Chondrocyte (in vitro differentiated cells): ENCODE results near the gene COPZ2. TPM values are rescaled to one million over a fixed set of nuclear protein-coding genes. Genes with fewer than 3 reads are reported as not detected.
"Not testable (repeated sequence)": the region's sequence is repeated elsewhere in the genome, so short reads cannot be mapped to it uniquely, and the experiment has no call there.

ENCODE experiments used
- DNase-seq: peaks from one replicate; pipeline ENCODE4 v3.0.0; 2021; ENCODE audit warnings: mixed read lengths, low spot score
- H3K27ac Mint-ChIP-seq: one replicate; pipeline ENCODE4 v1.8.0; 2021; ENCODE audit warnings: mild to moderate bottlenecking, moderate library complexity, mixed read lengths; ENCODE audit not compliant: unreplicated experiment
- H3K27me3 Mint-ChIP-seq: 2 replicates; pipeline ENCODE4 v1.8.0; 2021; ENCODE audit warnings: low read depth, mixed read lengths
- H3K36me3 Mint-ChIP-seq: 2 replicates; pipeline ENCODE4 v1.8.0; 2021; ENCODE audit warnings: low read depth, mixed read lengths
- H3K4me1 Mint-ChIP-seq: 2 replicates; pipeline ENCODE4 v1.8.0; 2021; ENCODE audit warnings: low read depth, mild to moderate bottlenecking, mixed read lengths
- H3K4me3 Mint-ChIP-seq: one replicate; pipeline ENCODE4 v1.8.0; 2021; ENCODE audit warnings: mild to moderate bottlenecking, moderate library complexity, mixed read lengths; ENCODE audit not compliant: unreplicated experiment
- H3K9me3 Mint-ChIP-seq: 2 replicates; pipeline ENCODE4 v1.8.0; 2021; ENCODE audit warnings: low read depth, mixed read lengths
- long read RNA-seq: library from polyadenylated mRNA; stranded (forward); transcript quantifications from one replicate; pipeline ENCODE4 v2.0.0, GENCODE V29; 2021
- total RNA-seq: library from RNA; stranded (reverse); gene quantifications from 3 replicates; pipeline ENCODE4 v1.2.1, GENCODE V29; 2021
- TF ChIP-seq, protein P1 (sequence below): fragments of 200-600 bp; sonication (generic); IDR thresholded peaks from 2 replicates; pipeline ENCODE4 v1.5.0; 2021; ENCODE audit warnings: antibody characterized with exemption, mild to moderate bottlenecking, moderate library complexity

Gene COPZ2, protein sequence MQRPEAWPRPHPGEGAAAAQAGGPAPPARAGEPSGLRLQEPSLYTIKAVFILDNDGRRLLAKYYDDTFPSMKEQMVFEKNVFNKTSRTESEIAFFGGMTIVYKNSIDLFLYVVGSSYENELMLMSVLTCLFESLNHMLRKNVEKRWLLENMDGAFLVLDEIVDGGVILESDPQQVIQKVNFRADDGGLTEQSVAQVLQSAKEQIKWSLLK
- total RNA-seq, result 157 to 228 TPM (median 219 TPM) in 3 replicates
- long read RNA-seq, transcript COPZ2-210 (9 exons, 895 nt), result major isoform, 98 of 180 reads
- long read RNA-seq, partial matches to known transcripts, result 13 of 180 reads
- long read RNA-seq, other reads (novel, unspliced or antisense), result 69 of 180 reads

DNA sequence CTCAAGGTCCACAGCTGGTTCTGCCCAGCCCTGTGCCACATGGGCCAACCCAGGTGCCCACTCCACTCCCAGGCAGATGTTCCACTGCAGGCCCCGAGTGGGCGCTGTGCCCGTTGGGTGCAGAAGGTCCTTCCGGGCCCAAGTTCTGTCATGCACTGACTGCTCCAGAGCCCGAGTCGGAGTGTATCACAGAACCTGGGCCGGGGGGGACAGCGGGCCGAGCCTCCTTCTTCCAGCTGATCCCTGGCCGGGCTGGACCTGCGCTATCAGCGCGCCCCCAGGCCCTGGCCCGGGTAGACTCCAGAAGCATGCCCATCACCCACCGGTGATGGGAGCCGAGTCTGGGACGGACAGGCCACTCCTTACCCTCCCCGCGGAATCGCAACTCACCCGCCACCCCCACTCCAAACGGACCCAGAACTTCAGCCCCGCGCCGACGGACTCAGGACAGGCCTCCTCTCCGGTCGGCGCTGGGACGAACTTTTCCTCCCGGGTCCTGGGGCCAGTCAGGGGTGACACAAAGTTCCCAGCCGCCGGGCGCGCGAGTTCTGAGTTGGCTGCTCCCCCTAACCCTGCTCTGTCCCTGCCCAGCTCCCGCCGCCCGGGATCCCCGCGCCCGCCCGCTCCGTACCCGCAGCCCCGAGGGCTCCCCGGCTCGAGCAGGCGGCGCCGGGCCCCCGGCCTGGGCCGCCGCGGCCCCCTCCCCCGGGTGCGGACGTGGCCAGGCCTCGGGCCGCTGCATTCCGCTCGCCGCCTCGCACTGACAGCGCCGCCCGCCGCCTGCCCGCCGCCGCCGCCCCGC lies at the start of gene COPZ2:
Gene COPZ2, minus strand, starts transcription at position 762 of the 802 bp plus-strand sequence. Its CDS starts 20 bp downstream, at position 742.
- H3K27me3 Mint-ChIP-seq, result no peaks in the 10 kb centered on the region
- peak within 1 kb of the TSS; percentile 83 for H3K4me3 Mint-ChIP-seq
- no peaks in the 10 kb centered on the region for H3K9me3 Mint-ChIP-seq
- peaks cover 9% of the 10 kb centered on the region for H3K36me3 Mint-ChIP-seq
- TF ChIP-seq, protein P1, sequence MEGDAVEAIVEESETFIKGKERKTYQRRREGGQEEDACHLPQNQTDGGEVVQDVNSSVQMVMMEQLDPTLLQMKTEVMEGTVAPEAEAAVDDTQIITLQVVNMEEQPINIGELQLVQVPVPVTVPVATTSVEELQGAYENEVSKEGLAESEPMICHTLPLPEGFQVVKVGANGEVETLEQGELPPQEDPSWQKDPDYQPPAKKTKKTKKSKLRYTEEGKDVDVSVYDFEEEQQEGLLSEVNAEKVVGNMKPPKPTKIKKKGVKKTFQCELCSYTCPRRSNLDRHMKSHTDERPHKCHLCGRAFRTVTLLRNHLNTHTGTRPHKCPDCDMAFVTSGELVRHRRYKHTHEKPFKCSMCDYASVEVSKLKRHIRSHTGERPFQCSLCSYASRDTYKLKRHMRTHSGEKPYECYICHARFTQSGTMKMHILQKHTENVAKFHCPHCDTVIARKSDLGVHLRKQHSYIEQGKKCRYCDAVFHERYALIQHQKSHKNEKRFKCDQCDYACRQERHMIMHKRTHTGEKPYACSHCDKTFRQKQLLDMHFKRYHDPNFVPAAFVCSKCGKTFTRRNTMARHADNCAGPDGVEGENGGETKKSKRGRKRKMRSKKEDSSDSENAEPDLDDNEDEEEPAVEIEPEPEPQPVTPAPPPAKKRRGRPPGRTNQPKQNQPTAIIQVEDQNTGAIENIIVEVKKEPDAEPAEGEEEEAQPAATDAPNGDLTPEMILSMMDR, result peak; percentile 79
- DNase-seq, result no peak
- peaks cover 28% of the 10 kb centered on the region for H3K4me1 Mint-ChIP-seq
- H3K27ac Mint-ChIP-seq, result peak within 1 kb of the TSS; percentile 95

GRCh38 chr17:48084932-48085331 lies 47.3 kb upstream of the COPZ2 start:
- TF ChIP-seq, protein P1, result no peak
- Mint-ChIP-seq H3K27me3 (no peaks in the 10 kb centered on the region), H3K36me3 (no peaks in the 10 kb centered on the region), H3K27ac (no peak overlapping the region), H3K9me3 (no peaks in the 10 kb centered on the region), H3K4me3 (no peak overlapping the region), H3K4me1 (peaks cover 19% of the 10 kb centered on the region)
- DNase-seq, result no peak

DNA sequence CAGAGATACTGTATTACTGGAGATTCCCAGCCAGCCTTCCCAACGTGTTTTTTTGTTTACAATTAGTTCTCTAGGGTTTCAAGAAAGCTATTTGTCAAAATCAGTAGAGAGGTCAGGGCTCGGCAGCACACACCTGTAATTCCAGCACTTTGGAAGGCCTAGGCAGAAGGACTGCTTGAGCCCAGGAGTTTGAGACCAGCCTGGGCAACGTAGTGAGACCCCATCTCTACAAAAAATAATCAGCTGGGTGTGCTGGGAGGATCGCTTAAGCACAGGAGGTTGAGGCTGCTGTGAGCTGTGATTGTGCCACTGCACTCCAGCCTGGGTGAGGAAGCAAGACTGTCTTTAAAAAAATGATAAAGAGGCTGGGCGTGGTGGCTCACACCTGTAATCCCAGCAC lies 44.3 kb upstream of the COPZ2 start:
- no peak overlapping the region for H3K27ac Mint-ChIP-seq
- peaks cover 15% of the 10 kb centered on the region for H3K4me1 Mint-ChIP-seq
- TF ChIP-seq, protein P1, result no peak
- no peak for DNase-seq
- H3K36me3 Mint-ChIP-seq, result peaks cover under 1% of the 10 kb centered on the region
- no peaks in the 10 kb centered on the region for H3K27me3 Mint-ChIP-seq
- H3K9me3 Mint-ChIP-seq, result no peaks in the 10 kb centered on the region
- H3K4me3 Mint-ChIP-seq, result no peak overlapping the region

- H3K36me3 Mint-ChIP-seq, H3K4me3 Mint-ChIP-seq, H3K27me3 Mint-ChIP-seq, H3K27ac Mint-ChIP-seq, H3K9me3 Mint-ChIP-seq, DNase-seq: not testable (repeated sequence)
- H3K4me1 Mint-ChIP-seq, result peaks cover 24% of the 10 kb centered on the region
These were observed 39.6 kb upstream of the COPZ2 start for GRCh38 chr17:48077152-48077551.

DNA sequence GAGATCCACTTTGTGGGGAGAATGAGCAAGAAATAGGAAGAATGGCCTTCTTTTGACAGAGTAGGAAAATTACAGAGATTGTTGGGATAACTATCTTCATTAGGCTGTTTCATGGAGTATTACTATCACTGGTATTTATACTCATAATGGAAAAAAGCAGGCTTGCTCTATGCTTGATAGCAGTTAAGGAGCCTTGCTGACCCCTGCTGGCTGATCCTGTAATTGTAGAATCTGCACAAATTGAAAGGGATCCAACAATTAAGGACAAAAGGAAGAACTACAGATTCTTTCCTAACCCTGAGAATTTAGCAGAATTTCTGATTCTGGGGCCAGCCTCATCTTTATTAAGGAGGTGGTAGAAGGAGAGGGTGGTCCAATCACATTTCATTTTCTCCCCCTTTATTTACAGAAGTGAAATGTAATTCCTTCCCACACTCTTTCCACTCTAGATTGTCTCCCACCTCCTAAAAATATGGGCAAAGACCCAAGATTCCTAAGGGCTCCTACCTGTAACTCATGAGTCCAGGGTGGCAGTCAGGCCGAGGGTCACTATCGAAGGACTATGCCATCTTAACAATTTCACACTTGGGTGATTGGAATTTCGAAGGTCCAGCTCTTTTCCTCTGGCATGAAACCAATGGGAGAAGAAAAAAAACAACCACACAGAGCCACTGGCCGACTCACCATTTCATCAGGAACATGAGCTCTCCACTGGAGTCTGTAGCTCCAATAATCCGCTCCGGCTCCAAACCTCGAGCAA lies 36.9 kb upstream of the COPZ2 start:
- TF ChIP-seq, protein P1, result peak; percentile 93
- peak; percentile 32 for DNase-seq
- H3K9me3 Mint-ChIP-seq, result no peaks in the 10 kb centered on the region
- peaks cover 24% of the 10 kb centered on the region for H3K4me1 Mint-ChIP-seq
- H3K27ac Mint-ChIP-seq, result peak overlapping the region; percentile 98
- H3K4me3 Mint-ChIP-seq, result no peak overlapping the region
- no peaks in the 10 kb centered on the region for H3K27me3 Mint-ChIP-seq
- H3K36me3 Mint-ChIP-seq, result peaks cover 8% of the 10 kb centered on the region

DNA sequence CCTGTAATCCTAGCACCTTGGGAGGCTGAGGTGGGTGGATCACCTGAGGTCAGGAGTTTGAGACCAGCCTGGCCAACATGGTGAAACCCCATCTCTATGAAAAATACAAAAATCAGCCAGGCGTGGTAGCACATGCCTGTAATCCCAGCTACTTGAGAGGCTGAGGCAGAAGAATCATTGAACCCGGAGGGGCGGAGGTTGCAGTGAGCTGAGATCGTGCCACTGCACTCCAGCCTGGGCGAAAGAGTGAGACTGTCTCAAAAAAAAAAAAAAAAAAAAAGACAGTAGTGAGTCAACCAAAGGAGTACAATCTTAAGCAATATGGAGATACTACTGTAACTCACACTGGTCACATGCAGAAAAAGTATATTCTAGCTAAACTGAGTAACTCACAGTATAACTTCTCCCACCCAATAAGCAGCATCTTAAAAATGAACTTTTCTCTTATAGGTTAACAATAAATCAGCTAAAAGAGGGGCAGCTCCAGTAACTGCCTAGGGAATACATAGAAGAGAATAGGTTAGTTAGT lies 36.0 kb upstream of the COPZ2 start:
- not testable (repeated sequence) for H3K4me3 Mint-ChIP-seq, H3K27me3 Mint-ChIP-seq, H3K9me3 Mint-ChIP-seq
- peak; percentile 27 for DNase-seq
- Mint-ChIP-seq H3K4me1 (peaks cover 28% of the 10 kb centered on the region), H3K27ac (peak overlapping the region; percentile 98), H3K36me3 (peaks cover 10% of the 10 kb centered on the region)

- H3K36me3 Mint-ChIP-seq, result peaks cover 11% of the 10 kb centered on the region
- not testable (repeated sequence) for H3K4me3 Mint-ChIP-seq
- peak overlapping the region; percentile 36 for H3K27ac Mint-ChIP-seq
These were observed 35.2 kb upstream of the COPZ2 start for GRCh38 chr17:48072811-48073210.

More at GRCh38 chr17:48072811-48073210, 35.2 kb upstream of the COPZ2 start:
- not testable (repeated sequence) for H3K9me3 Mint-ChIP-seq, H3K27me3 Mint-ChIP-seq
- DNase-seq, result peak; percentile 34
- H3K4me1 Mint-ChIP-seq, result peaks cover 36% of the 10 kb centered on the region
